ENCODE results near the gene ARHGAP24.

The ARHGAP24 gene

DNA sequence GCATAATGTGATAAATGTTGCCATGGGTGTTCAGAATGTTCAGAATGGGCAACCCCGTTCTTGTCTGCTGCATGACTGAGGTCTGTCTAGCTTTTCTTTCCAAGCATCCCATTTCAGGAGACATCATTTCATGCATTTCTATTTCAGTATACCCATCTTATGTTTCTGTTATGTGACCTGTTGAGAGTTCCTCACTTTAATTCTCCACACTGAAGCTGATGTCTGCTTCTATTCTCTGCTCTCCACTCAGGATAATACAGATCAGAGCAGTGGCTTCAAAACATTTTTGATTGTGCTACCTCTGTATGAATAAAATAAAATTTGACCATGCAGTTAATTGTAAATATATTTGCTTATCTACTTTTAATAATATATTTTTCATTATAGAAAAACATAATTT, 398.6 kb downstream of the ARHGAP24 start:
- in situ Hi-C loops (cut with MboI; ENCODE audit: low sequenced_read_pairs, unreplicated experiment) = no loop called here
- no peak for DNase-seq (ENCODE audit: low spot score)
- TF ChIP-seq, protein P1, sequence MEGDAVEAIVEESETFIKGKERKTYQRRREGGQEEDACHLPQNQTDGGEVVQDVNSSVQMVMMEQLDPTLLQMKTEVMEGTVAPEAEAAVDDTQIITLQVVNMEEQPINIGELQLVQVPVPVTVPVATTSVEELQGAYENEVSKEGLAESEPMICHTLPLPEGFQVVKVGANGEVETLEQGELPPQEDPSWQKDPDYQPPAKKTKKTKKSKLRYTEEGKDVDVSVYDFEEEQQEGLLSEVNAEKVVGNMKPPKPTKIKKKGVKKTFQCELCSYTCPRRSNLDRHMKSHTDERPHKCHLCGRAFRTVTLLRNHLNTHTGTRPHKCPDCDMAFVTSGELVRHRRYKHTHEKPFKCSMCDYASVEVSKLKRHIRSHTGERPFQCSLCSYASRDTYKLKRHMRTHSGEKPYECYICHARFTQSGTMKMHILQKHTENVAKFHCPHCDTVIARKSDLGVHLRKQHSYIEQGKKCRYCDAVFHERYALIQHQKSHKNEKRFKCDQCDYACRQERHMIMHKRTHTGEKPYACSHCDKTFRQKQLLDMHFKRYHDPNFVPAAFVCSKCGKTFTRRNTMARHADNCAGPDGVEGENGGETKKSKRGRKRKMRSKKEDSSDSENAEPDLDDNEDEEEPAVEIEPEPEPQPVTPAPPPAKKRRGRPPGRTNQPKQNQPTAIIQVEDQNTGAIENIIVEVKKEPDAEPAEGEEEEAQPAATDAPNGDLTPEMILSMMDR (IDR thresholded peaks at IDR 0.05; ENCODE audit: borderline replicate concordance, control extremely low read depth, extremely low read depth, insufficient read depth, missing control alignments) = no peak

GRCh38 chr4:85879518-85879917, 404.6 kb downstream of the ARHGAP24 start:
- in situ Hi-C loops (cut with MboI; ENCODE audit: low sequenced_read_pairs, unreplicated experiment) = no loop called here
- no peak for DNase-seq (ENCODE audit: low spot score)
- TF ChIP-seq, protein P1 (IDR thresholded peaks at IDR 0.05; ENCODE audit: borderline replicate concordance, control extremely low read depth, extremely low read depth, insufficient read depth, missing control alignments) = no peak

- in situ Hi-C loops (cut with MboI; ENCODE audit: low sequenced_read_pairs, unreplicated experiment) = no loop called here
- no peak for DNase-seq (ENCODE audit: low spot score)
- TF ChIP-seq, protein P1 (IDR thresholded peaks at IDR 0.05; ENCODE audit: borderline replicate concordance, control extremely low read depth, extremely low read depth, insufficient read depth, missing control alignments) = no peak
Measured at GRCh38 chr4:85883180-85883579, 408.2 kb downstream of the ARHGAP24 start.

DNA sequence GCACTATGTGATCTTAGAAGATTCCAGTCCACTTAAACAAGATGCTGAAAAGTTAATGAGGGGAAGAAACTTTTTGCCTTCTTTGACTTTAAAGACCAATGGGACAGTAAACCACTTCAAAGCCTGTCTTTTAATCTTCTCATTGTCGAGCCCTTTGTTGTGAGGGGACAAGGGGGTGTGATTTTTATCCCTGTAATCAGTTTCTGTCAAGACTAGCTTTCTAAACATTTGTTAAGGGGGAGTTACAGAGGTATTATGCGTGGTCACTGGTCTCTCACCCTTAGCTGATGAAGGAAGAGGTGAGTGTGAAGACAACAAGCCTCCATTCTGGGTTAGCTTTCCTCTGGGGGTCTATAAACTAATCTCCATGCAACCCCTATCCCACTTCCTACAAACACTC, 409.3 kb downstream of the ARHGAP24 start:
- in situ Hi-C loops (cut with MboI; ENCODE audit: low sequenced_read_pairs, unreplicated experiment) = no loop called here
- no peak for DNase-seq (ENCODE audit: low spot score)
- TF ChIP-seq, protein P1 (IDR thresholded peaks at IDR 0.05; ENCODE audit: borderline replicate concordance, control extremely low read depth, extremely low read depth, insufficient read depth, missing control alignments) = no peak

DNA sequence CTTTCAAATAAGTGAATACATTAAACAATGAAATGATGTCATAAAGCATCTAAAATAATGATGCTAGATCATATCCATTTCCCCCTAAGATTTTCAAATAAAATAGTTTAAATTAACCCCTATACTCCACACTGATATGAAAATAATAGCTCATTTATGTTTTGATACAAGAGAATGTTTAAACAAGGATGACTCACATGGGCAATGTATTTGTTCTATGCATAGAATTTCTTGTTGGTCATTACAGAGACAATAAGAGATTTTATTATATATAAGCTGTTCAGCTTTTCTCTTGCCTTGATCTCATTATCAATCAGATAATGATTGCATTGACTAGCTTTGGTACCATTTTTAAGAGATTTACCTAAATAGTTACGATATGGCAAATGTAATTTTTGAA, 411.7 kb downstream of the ARHGAP24 start:
- TF ChIP-seq, protein P1 (IDR thresholded peaks at IDR 0.05; ENCODE audit: borderline replicate concordance, control extremely low read depth, extremely low read depth, insufficient read depth, missing control alignments) = no peak
- no peak for DNase-seq (ENCODE audit: low spot score)
- in situ Hi-C loops (cut with MboI; ENCODE audit: low sequenced_read_pairs, unreplicated experiment) = no loop called here

DNA sequence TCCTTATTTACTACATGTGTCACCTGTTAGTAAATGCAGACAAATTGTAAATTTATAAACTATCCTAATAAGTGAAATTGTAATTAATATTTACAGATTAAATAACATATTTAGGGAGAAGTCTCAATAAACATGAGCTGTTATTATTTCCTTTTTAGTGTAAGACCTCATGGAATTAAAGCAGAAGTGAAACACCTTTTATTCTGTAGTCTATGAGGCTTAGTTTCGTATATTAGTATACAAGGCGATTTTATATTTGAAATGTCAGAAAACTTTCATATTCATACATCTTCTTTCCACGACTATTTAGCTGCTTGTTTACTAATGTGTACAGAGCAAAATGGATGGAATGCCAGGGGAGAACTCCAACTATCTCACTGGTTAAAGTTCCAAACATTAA, 414.4 kb downstream of the ARHGAP24 start:
- no peak for DNase-seq (ENCODE audit: low spot score)
- in situ Hi-C loops (cut with MboI; ENCODE audit: low sequenced_read_pairs, unreplicated experiment) = no loop called here
- TF ChIP-seq, protein P1 (IDR thresholded peaks at IDR 0.05; ENCODE audit: borderline replicate concordance, control extremely low read depth, extremely low read depth, insufficient read depth, missing control alignments) = no peak

GRCh38 chr4:85895755-85896154, 420.8 kb downstream of the ARHGAP24 start:
- in situ Hi-C loops (cut with MboI; ENCODE audit: low sequenced_read_pairs, unreplicated experiment) = no loop called here
- DNase-seq (ENCODE audit: low spot score) = no peak
- TF ChIP-seq, protein P1 (IDR thresholded peaks at IDR 0.05; ENCODE audit: borderline replicate concordance, control extremely low read depth, extremely low read depth, insufficient read depth, missing control alignments) = no peak

Data from GM13976 (cell line).